Measurements from ENCODE around the gene SLC22A17.

SLC22A17 gene

DNA sequence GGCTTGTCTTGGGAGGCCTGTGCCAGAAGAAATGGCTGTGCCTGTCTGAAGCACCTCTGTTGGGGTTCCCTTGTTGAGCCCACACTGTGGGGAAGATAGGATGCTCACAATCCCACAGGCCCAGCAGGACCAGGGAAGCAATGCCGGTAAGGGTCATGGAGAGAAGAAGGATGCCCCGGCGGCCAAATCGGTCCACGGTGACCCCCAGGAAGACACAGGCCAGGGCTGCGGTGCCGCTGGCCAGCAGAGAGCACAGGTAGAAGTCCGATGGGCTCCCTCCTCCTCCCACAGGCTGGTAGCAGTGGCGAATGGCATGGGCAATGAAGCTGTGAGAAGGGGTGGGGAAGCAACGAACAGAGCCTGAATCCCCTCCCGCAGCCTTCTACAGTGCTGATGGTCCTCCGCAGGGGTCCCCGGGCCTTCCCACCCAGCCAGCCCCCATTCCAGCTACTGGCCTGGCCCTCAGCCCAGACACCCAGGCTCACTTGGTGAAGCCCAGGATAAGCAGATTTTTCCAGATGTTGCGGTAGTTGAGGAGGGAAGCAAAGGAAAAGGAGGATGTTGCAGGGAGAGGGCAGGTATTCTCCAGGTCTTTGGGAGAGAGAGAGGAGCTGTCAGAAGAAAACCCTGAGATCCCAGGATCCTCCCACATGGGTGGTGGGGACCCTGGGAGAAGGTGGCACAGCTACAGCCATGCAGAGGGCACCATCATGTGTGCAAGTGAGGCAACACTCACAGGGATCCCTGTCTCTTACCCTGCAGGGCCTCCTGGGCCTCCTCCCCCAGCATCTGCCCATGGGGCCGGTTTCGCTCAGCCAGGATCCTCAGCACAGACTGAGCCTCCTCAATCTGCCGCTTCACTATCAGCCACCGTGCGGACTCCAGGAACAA lies 5.0 kb downstream of the SLC22A17 start:
- TF ChIP-seq, protein P1, sequence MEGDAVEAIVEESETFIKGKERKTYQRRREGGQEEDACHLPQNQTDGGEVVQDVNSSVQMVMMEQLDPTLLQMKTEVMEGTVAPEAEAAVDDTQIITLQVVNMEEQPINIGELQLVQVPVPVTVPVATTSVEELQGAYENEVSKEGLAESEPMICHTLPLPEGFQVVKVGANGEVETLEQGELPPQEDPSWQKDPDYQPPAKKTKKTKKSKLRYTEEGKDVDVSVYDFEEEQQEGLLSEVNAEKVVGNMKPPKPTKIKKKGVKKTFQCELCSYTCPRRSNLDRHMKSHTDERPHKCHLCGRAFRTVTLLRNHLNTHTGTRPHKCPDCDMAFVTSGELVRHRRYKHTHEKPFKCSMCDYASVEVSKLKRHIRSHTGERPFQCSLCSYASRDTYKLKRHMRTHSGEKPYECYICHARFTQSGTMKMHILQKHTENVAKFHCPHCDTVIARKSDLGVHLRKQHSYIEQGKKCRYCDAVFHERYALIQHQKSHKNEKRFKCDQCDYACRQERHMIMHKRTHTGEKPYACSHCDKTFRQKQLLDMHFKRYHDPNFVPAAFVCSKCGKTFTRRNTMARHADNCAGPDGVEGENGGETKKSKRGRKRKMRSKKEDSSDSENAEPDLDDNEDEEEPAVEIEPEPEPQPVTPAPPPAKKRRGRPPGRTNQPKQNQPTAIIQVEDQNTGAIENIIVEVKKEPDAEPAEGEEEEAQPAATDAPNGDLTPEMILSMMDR (conservative IDR thresholded peaks at IDR 0.05; ENCODE audit: low read depth): no peak
- no peak overlapping the region for H3K27ac ChIP-seq
- ChIA-PET POLR2A (ENCODE audit: low non-redundant PET) (interaction anchor here (0.5 kb wide), 1 partner anchor 16 kb away, joined by 6 read pairs; no protein-coding TSS in a partner anchor), CTCF (no interaction called here)
- no peak for DNase-seq (ENCODE audit: low spot score)

DNA sequence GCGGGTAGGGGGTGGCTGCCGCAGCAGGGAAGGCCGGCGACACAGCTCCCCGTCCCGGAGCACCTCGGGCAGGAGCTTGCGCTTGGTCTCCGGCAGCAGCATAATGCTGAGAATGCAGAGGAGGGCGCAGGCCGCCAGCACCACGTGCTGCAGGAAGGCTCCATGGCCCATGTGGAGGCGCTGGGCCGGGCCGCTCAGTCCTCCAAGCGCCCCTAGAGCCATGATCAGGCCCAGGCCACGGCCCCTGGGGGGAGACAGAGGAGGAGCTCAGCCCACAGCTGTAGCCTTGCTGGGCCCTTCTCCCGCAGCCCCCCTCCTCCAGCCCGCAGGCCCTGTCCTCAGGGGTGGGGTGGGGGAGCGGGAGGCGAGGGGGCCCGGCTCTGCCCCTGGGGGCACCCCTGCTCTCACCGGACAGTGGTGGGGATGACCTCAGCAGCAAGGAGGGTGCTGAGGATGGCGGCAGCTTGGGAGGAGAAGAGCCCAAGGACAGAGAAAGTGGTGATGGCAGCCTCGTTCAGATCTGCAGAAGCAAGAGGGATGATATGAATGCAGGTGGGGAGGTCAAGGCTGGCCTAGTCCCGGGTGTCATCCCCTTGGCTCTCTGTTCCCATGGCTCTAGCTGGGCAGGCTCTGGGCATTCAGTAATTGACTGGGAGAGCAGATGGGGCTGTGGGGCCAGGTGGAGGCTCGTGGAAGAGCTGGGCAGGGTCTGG lies 5.8 kb downstream of the SLC22A17 start:
- no peak overlapping the region for H3K27ac ChIP-seq
- DNase-seq (ENCODE audit: low spot score): no peak
- TF ChIP-seq, protein P1 (conservative IDR thresholded peaks at IDR 0.05; ENCODE audit: low read depth): no peak
- POLR2A ChIA-PET (ENCODE audit: low non-redundant PET): no interaction called here
- CTCF ChIA-PET: interaction anchor here (0.7 kb wide), 1 partner anchor 26 kb away, joined by 3 read pairs; the partner anchor contains the start of gene IL25

DNA sequence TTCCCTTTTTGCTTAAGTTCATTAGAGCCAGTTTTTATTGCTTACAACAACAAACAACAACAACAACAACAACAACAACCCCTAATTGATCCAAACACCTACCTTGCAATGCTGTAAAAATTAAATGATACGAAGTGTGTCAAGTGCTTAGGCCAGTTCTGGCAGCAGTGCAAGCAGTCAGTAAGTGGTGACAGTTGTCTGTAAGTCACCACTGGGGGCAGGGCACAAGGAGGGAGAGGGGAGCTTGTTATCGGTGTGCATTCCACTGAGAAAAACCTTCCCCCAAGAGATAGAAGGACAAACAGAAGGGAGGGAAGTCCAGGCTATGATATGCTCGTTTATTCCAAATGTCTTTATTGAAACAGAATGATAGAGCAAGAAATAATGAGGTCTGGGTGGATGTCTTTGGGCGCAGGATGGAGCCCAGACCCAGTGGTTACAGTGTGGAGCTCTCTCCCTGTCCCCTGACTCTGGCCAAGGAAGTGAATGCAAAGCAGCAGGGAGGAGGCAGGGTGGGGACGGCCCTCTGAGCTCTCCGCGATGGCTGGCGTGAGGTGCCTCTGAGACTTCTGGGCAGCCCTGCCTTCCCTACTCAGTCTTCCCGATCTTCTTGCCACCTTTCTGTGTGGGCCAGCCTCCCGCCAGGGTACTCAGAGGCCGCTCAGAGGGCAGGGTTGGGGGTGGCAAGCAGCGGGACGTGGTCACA lies 6.5 kb downstream of the SLC22A17 start:
- ChIA-PET CTCF (interaction anchor here (0.5 to 1.3 kb wide), 4 partner anchors 27 to 247 kb away, joined by 3 to 5 read pairs (median 3); partner anchors contain the start of gene IL25), POLR2A (ENCODE audit: low non-redundant PET) (interaction anchor here (0.6 kb wide), 1 partner anchor 769 kb away, joined by 3 read pairs; the partner anchor contains the start of gene NRL)
- DNase-seq (ENCODE audit: low spot score): no peak
- TF ChIP-seq, protein P1 (conservative IDR thresholded peaks at IDR 0.05; ENCODE audit: low read depth): no peak
- H3K27ac ChIP-seq: no peak overlapping the region

DNA sequence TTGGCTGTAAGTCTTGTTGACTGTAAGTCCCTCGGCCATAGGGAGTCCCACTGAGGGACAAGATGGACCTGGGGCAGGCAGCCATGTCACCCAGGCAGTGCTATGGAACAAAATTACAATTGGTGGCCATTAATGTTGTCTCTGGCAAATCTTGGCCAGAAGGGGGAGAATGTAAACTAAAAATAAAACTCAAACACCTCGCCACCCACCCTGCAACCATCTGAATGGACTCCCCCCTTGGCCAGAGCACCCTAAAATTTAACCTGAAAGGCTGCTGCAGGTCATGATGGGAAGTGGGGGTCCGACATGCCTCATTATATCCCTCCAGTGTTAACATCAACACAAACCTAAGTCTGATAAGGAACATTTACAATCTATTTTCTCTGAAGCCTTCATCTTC lies 8.2 kb downstream of the SLC22A17 start:
- ChIA-PET POLR2A (ENCODE audit: low non-redundant PET) (no interaction called here), CTCF (interaction anchor here (1.0 to 1.3 kb wide), 2 partner anchors 35 to 36 kb away, joined by 5 to 6 read pairs; no protein-coding TSS in a partner anchor)
- TF ChIP-seq, protein P1 (conservative IDR thresholded peaks at IDR 0.05; ENCODE audit: low read depth): no peak

DNA sequence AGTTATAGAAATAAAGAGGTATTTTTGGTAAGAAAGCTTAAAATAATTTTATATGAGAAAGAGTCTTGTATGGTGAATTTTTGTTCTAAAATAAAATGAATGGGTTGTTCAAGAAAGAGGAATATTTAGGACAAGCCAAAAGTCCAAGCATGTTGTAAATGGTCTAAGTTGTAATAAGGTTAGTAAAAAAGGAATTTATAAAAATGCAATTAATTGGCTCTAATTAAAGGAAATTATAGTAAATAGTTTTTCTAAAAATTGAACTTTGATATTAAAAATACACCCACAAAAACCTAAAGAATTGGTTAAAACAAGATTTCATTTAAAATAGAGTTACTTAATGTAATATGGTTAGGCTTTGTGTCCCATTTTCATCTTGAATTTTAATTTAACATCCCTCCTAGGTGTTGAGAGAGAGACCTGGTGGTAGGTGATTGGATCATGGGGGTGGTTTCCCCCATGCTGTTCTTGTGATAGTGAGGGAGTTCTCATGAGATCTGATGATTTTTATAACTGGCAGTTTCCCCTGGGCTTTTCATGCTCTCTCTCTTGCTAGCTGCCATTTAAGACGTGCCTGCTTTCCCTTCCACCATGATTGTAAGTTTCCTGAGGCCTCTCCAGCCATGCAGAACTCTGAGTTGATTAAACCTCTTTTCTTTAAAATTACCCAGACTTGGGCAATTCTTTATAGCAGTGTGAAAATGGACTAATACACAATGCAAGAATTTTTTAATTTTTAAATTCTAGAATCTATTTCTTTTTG lies 13.0 kb downstream of the SLC22A17 start:
- ChIA-PET POLR2A (ENCODE audit: low non-redundant PET) (no interaction called here), CTCF (interaction anchor here (0.6 kb wide), 1 partner anchor 27 kb away, joined by 3 read pairs; no protein-coding TSS in a partner anchor)
- TF ChIP-seq, protein P1 (conservative IDR thresholded peaks at IDR 0.05; ENCODE audit: low read depth): no peak
- H3K27ac ChIP-seq: no peak overlapping the region
- no peak for DNase-seq (ENCODE audit: low spot score)

More for the DNA sequence above, 8.2 kb downstream of the SLC22A17 start:
- H3K27ac ChIP-seq: no peak overlapping the region
- no peak for DNase-seq (ENCODE audit: low spot score)

Data from RWPE1 (cell line).